Endothelial cell (in vitro differentiated cells): ENCODE measurements around the gene ZNF221. TPM values are rescaled to one million over a fixed set of nuclear protein-coding genes. Genes with fewer than 3 reads are reported as not detected.
"Not testable (repeated sequence)": the region's sequence is repeated elsewhere in the genome, so short reads cannot be mapped to it uniquely, and the experiment has no call there.

ENCODE experiments used
- DNase-seq: peaks from one replicate; pipeline ENCODE4 v3.0.0; 2021; ENCODE audit warnings: low spot score
- H3K27ac Mint-ChIP-seq: one replicate; pipeline ENCODE4 v1.8.0; 2021; ENCODE audit warnings: mixed read lengths, inconsistent platforms; ENCODE audit not compliant: unreplicated experiment
- H3K27me3 Mint-ChIP-seq: one replicate; pipeline ENCODE4 v1.8.0; 2021; ENCODE audit warnings: mild to moderate bottlenecking, moderate library complexity, mixed read lengths, inconsistent platforms; ENCODE audit not compliant: unreplicated experiment
- H3K36me3 Mint-ChIP-seq: one replicate; pipeline ENCODE4 v1.8.0; 2021; ENCODE audit warnings: mild to moderate bottlenecking, low read depth, mixed read lengths, inconsistent platforms; ENCODE audit not compliant: unreplicated experiment
- H3K4me1 Mint-ChIP-seq: one replicate; pipeline ENCODE4 v1.8.0; 2021; ENCODE audit warnings: mild to moderate bottlenecking, mixed read lengths, inconsistent platforms; ENCODE audit not compliant: unreplicated experiment
- H3K4me3 Mint-ChIP-seq: one replicate; pipeline ENCODE4 v1.8.0; 2021; ENCODE audit warnings: mild to moderate bottlenecking, mixed read lengths, inconsistent platforms; ENCODE audit not compliant: unreplicated experiment
- H3K9me3 Mint-ChIP-seq: one replicate; pipeline ENCODE4 v1.8.0; 2021; ENCODE audit warnings: mixed read lengths, inconsistent platforms; ENCODE audit not compliant: unreplicated experiment
- total RNA-seq: library from RNA; stranded (reverse); fragmentation: NEBNext Ultra II Directional; extraction: Animal tissue kit (Norgen Biotek cat#: 25700); gene quantifications from one replicate; pipeline ENCODE4 v1.2.1, GENCODE V29; 2021; ENCODE audit not compliant: unreplicated experiment
- TF ChIP-seq, protein P1 (sequence below): fragments of 200-600 bp; sonication (generic); IDR thresholded peaks from one replicate; pipeline ENCODE4 v1.5.0; 2021; ENCODE audit warnings: antibody characterized with exemption; ENCODE audit not compliant: unreplicated experiment

ZNF221 gene
- total RNA-seq, 1 donor from 2014 or later: 7.3 TPM

DNA sequence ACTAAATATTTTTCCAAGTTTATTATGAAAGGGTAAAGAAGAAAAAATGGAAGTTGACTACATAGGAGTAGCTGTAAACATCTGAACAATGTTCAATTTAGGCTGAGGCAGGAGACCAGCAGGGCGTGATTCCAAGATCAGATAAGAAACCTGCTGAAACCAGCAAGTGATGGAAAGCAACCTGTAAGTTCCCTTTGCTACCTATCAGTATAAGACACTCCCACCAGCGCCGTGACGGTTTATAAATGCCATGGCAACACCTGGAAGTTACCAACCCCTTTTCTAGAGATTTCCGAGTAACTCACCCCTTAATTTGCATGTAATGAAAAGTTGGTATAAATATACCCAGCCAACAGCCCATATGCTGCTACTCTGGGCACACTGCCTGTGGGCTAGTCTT lies 14.8 kb upstream of the ZNF221 start:
- Mint-ChIP-seq H3K36me3 (peaks cover 9% of the 10 kb centered on the region), H3K4me3 (no peak overlapping the region), H3K27me3 (no peaks in the 10 kb centered on the region), H3K9me3 (no peaks in the 10 kb centered on the region), H3K27ac (no peak overlapping the region), H3K4me1 (peaks cover 5% of the 10 kb centered on the region)
- no peak for DNase-seq
- TF ChIP-seq, protein P1, sequence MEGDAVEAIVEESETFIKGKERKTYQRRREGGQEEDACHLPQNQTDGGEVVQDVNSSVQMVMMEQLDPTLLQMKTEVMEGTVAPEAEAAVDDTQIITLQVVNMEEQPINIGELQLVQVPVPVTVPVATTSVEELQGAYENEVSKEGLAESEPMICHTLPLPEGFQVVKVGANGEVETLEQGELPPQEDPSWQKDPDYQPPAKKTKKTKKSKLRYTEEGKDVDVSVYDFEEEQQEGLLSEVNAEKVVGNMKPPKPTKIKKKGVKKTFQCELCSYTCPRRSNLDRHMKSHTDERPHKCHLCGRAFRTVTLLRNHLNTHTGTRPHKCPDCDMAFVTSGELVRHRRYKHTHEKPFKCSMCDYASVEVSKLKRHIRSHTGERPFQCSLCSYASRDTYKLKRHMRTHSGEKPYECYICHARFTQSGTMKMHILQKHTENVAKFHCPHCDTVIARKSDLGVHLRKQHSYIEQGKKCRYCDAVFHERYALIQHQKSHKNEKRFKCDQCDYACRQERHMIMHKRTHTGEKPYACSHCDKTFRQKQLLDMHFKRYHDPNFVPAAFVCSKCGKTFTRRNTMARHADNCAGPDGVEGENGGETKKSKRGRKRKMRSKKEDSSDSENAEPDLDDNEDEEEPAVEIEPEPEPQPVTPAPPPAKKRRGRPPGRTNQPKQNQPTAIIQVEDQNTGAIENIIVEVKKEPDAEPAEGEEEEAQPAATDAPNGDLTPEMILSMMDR: no peak

DNA sequence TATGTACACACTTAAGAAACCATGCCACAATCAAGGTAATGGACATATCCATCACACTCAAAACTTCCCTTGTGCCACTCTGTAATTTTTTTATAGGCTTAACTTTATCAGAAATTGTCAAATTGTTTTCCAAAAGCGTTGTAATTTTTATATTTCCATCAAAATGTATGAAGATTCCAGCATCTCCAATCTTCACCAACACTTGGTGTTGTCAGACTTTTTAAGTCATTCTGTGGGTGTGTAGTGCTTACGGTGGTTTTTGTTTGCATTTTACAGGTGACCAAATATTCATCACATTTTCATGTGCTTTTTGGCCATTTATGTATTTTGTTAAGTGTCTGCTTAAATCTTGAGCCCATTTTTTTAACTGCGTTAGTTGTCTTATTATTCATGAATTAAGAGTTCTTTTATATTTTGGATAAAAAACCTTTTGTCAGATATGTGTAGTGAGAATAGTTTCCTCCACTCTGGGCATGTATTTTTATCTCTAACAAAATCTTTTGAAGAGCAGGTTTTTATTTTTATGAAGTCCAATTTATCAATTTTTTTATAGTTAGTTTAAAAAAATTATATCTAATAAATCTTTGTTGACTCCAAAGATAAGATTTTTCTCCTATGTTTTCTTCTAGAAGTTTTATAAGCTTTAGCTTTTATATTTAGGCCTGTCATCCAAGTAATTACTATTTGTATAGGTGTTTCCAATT lies 11.3 kb upstream of the ZNF221 start:
- no peaks in the 10 kb centered on the region for H3K27me3 Mint-ChIP-seq
- H3K36me3 Mint-ChIP-seq: no peaks in the 10 kb centered on the region
- DNase-seq: no peak
- no peaks in the 10 kb centered on the region for H3K4me1 Mint-ChIP-seq
- no peak overlapping the region for H3K27ac Mint-ChIP-seq
- TF ChIP-seq, protein P1: no peak
- H3K9me3 Mint-ChIP-seq: no peaks in the 10 kb centered on the region
- no peak overlapping the region for H3K4me3 Mint-ChIP-seq

DNA sequence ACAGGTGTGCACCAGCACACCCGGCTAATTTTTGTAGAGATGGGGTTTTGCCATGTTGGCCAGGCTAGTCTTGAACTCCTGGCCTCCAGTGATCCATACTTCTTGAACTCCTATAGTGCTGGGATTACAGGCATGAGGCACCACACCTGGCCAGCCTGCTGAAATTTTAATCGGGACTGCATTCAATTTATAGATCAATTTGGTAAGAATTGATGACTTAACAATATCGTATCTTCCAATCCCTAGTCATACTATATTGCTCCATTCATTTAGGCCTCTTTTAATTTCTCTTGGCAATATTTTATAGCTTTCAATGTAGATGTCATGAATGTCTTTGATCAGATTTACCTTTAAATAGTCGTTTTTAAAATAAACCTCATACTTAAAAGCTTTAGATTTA lies 10.3 kb upstream of the ZNF221 start:
- no peak overlapping the region for H3K4me3 Mint-ChIP-seq
- no peaks in the 10 kb centered on the region for H3K9me3 Mint-ChIP-seq
- no peak overlapping the region for H3K27ac Mint-ChIP-seq
- DNase-seq: no peak
- no peaks in the 10 kb centered on the region for H3K36me3 Mint-ChIP-seq
- no peaks in the 10 kb centered on the region for H3K27me3 Mint-ChIP-seq
- H3K4me1 Mint-ChIP-seq: no peaks in the 10 kb centered on the region
- TF ChIP-seq, protein P1: no peak

DNA sequence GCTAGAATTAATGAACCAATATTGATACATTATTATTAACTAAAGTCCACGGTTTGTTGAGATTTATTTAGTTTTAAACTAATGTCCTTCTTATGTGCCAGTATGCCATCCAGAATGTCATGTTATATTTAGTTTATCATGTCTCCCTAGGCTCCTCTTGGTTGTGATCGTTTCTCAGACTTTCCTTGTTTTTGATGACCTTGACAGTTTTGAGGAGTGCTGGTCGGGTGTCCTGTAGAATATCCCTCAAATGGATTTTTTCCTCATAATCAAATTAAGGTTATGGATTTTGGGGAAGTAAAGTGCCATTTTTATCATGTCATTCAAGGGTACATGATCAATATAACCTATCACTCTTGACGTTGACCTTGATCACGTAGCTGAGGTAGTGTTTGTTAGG lies 9.8 kb upstream of the ZNF221 start:
- H3K4me1 Mint-ChIP-seq: no peaks in the 10 kb centered on the region
- no peaks in the 10 kb centered on the region for H3K27me3 Mint-ChIP-seq
- H3K4me3 Mint-ChIP-seq: no peak overlapping the region
- peaks cover 4% of the 10 kb centered on the region for H3K9me3 Mint-ChIP-seq
- DNase-seq: no peak
- no peaks in the 10 kb centered on the region for H3K36me3 Mint-ChIP-seq
- H3K27ac Mint-ChIP-seq: no peak overlapping the region
- TF ChIP-seq, protein P1: no peak

DNA sequence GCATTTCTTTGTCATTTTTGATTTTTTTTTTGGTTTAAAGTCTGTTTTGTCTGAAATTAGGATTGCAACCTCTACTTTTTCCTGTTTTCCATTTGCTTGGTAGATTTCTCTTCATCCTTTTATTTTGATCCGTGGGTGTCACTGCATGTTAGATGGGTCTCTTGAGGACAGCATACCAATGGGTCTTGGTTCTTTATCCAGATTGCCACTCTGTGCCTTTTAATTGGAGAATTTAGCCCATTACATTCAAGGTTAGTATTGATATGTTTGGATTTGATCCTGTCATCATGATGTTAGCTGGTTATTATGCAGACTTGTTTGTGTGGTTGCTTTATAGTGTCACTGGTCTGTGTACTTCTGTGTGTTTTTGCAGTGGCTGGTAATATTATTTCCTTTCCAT lies 3.6 kb upstream of the ZNF221 start:
- H3K9me3 Mint-ChIP-seq, H3K4me3 Mint-ChIP-seq, H3K36me3 Mint-ChIP-seq, H3K27ac Mint-ChIP-seq, H3K4me1 Mint-ChIP-seq, DNase-seq, H3K27me3 Mint-ChIP-seq: not testable (repeated sequence)

DNA sequence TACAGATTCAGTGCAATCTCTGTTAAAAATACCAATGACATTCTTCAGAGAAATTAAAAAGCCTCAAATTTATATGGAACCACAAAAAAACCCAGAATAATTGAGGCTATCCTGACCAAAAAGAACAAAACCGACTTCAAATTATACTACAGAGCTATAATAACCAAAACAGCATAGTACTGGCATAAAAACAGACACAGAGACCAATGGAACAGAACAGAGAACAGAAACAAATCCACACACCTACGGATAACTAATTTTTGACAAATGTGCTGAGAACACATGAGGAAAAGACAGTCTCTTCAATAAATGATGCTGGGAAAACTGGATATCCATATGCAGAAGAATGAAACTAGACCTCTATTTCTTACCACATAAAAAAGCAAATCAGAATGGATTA lies 1.2 kb upstream of the ZNF221 start:
- H3K36me3 Mint-ChIP-seq, H3K4me1 Mint-ChIP-seq, DNase-seq, H3K27me3 Mint-ChIP-seq, H3K27ac Mint-ChIP-seq, H3K9me3 Mint-ChIP-seq: not testable (repeated sequence)
- peak overlapping the region; percentile 8 for H3K4me3 Mint-ChIP-seq
